Prostate gland (tissue), 2 donors: Measurements from ENCODE around the gene OLIG3. TPM values are rescaled to one million over a fixed set of nuclear protein-coding genes. Genes with fewer than 3 reads are reported as not detected.

Experiments used
- DNase-seq: peaks from one replicate; pipeline ENCODE4 v3.0.0-alpha.2; 2019; ENCODE audit warnings: low spot score
- H3K27ac ChIP-seq, 2 donors: fragments of 200-600 bp; sonication (generic); 2 replicates each; pipeline ENCODE4 v1.5.1; 2017 to 2019
- H3K27me3 ChIP-seq: fragments of 200-600 bp; sonication (generic); replicated peaks from 2 replicates; pipeline ENCODE4 v1.5.1; 2019; ENCODE audit not compliant: insufficient read depth
- H3K36me3 ChIP-seq, 2 donors: fragments of 200-600 bp; sonication (generic); 1 replicate in 1 of 2; 2 replicates in 1 of 2; pipeline versions ENCODE4 v1.5.1 to v1.8.1; 2017 to 2019
- H3K4me1 ChIP-seq: fragments of 200-600 bp; sonication (generic); replicated peaks from 2 replicates; pipeline ENCODE4 v1.5.1; 2019
- H3K4me3 ChIP-seq, 2 donors: fragments of 200-600 bp; sonication (generic); 2 replicates each; pipeline ENCODE4 v1.5.1; 2017 to 2019
- H3K9me3 ChIP-seq: fragments of 200-600 bp; sonication (generic); 2 replicates; pipeline ENCODE4 v1.5.1; 2017
- CTCF ChIP-seq, 4 experiments: fragments of 200-600 bp in 2 of 4; fragments of 450-650 bp in 2 of 4; sonication (generic) in 2 of 4; IDR thresholded peaks; 1 replicate in 3 of 4; 2 replicates in 1 of 4; pipeline ENCODE4 v1.5.1; 2016 to 2019; ENCODE audit warnings: antibody characterized with exemption in 4 of 4, mild to moderate bottlenecking in 2 of 4, moderate library complexity in 2 of 4
- POLR2A ChIP-seq: fragments of 450-650 bp; IDR thresholded peaks from one replicate; pipeline ENCODE4 v1.6.1; 2016; ENCODE audit warnings: antibody characterized with exemption, mild to moderate bottlenecking
- POLR2AphosphoS5 ChIP-seq: sonication (generic); formaldehyde crosslinking; IDR thresholded peaks from one replicate; pipeline ENCODE4 v1.6.1; 2017; ENCODE audit warnings: antibody characterized with exemption
- WGBS: methylation state at CpG from one replicate; pipeline ENCODE4 v1.1.5; 2018; 5-methylcytosine and 5-hydroxymethylcytosine counted together
- intact Hi-C: fragments of 100-400 bp; cut with DNase I; formaldehyde crosslinking; loops from one replicate; pipeline ENCODE4 v1.14.2; 2022
- total RNA-seq, 2 donors: library from RNA; depleted of rRNA; stranded (reverse); fragments of >200 nt; gene quantifications; one replicate each; pipeline ENCODE4 v1.1.0, GENCODE V29; 2016

Gene OLIG3
- total RNA-seq: not detected

GRCh38 chr6:137494281-137494987 lies at the start of gene OLIG3:
Gene OLIG3 (minus strand): TSS chr6:137494394. CDS start chr6:137494170, 224 bp downstream.
- TF ChIP-seq CTCF (IDR thresholded peaks at IDR 0.05): no peak
- TF ChIP-seq POLR2AphosphoS5: no peak
- no peak for TF ChIP-seq POLR2A
- H3K27ac ChIP-seq: no peak within 1 kb of the TSS
- no peaks in the 10 kb centered on the region for H3K9me3 ChIP-seq
- DNase-seq: no peak
- no peak within 1 kb of the TSS for H3K4me3 ChIP-seq
- intact Hi-C loops: no loop called here
- WGBS: 11% methylated on average over 23 of the region's 23 CpGs
- H3K27me3 ChIP-seq: peaks cover 67% of the 10 kb centered on the region
- peaks cover 4% of the 10 kb centered on the region for H3K4me1 ChIP-seq
- H3K36me3 ChIP-seq: no peaks in the 10 kb centered on the region

- no peaks in the 10 kb centered on the region for H3K36me3 ChIP-seq
- 22% methylated on average over 2 of the region's 2 CpGs for WGBS
- H3K9me3 ChIP-seq: no peaks in the 10 kb centered on the region
- H3K27ac ChIP-seq: no peak overlapping the region
- TF ChIP-seq POLR2A: no peak
- no peak for TF ChIP-seq POLR2AphosphoS5
- no peak for TF ChIP-seq CTCF (IDR thresholded peaks at IDR 0.05)
- no peak for DNase-seq
- intact Hi-C loops: no loop called here
- H3K27me3 ChIP-seq: no peaks in the 10 kb centered on the region
- H3K4me1 ChIP-seq: no peaks in the 10 kb centered on the region
- no peak overlapping the region for H3K4me3 ChIP-seq
Observed at GRCh38 chr6:137543114-137543513, 48.9 kb upstream of the OLIG3 start.

- Histone ChIP-seq H3K9me3 (no peaks in the 10 kb centered on the region), H3K4me1 (no peaks in the 10 kb centered on the region), H3K4me3 (no peak overlapping the region), H3K27me3 (no peaks in the 10 kb centered on the region), H3K36me3 (no peaks in the 10 kb centered on the region), H3K27ac (no peak overlapping the region)
- intact Hi-C loops: no loop called here
- TF ChIP-seq POLR2AphosphoS5 (no peak), POLR2A (no peak), CTCF (IDR thresholded peaks at IDR 0.05) (no peak)
- 28% methylated on average over 1 of the region's 1 CpG for WGBS
- no peak for DNase-seq
Observed at GRCh38 chr6:137542713-137543112, 48.5 kb upstream of the OLIG3 start.

GRCh38 chr6:137541534-137542063 lies 47.4 kb upstream of the OLIG3 start:
- Histone ChIP-seq H3K4me1 (no peaks in the 10 kb centered on the region), H3K27me3 (no peaks in the 10 kb centered on the region), H3K9me3 (no peaks in the 10 kb centered on the region), H3K4me3 (no peak overlapping the region), H3K36me3 (no peaks in the 10 kb centered on the region), H3K27ac (no peak overlapping the region)
- no peak for DNase-seq
- TF ChIP-seq POLR2A (no peak), CTCF (IDR thresholded peaks at IDR 0.05) (no peak), POLR2AphosphoS5 (no peak)
- intact Hi-C loops: no loop called here
- 87% methylated on average over 4 of the region's 4 CpGs for WGBS
